Inferior parietal cortex (tissue), 1 donor: Measurements from ENCODE around the gene LINS1.

Experiments
- DNase-seq: peaks from one replicate; pipeline ENCODE4 v3.0.0-alpha.2; 2016; ENCODE audit errors: extremely low spot score

Gene LINS1, protein sequence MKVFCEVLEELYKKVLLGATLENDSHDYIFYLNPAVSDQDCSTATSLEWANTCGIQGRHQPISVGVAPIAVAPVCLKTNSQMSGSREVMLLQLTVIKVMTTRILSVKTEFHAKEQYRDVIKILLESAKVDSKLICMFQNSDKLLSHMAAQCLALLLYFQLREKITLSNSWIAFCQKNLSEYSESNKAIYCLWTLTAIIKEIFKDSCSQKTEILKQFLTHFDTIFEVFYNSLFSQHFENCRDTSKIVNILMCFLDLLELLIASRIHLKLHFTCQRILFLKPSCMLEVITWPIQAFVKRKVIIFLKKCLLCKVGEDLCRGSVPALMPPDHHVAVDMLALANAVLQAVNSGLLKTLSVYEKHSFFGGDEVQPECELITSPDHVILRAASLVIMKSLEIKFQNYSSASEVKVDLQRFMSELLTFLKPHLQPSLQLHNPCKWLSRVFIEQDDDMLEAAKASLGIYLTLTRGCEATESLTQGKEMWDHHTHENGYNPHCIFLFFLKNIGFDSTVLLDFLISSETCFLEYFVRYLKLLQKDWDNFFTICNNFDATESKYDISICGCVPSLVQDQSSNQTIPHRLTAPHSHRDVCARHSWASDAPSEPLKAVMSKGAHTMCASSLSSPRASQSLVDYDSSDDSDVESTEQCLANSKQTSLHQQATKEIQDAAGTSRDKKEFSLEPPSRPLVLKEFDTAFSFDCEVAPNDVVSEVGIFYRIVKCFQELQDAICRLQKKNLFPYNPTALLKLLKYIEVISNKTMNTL

DNA sequence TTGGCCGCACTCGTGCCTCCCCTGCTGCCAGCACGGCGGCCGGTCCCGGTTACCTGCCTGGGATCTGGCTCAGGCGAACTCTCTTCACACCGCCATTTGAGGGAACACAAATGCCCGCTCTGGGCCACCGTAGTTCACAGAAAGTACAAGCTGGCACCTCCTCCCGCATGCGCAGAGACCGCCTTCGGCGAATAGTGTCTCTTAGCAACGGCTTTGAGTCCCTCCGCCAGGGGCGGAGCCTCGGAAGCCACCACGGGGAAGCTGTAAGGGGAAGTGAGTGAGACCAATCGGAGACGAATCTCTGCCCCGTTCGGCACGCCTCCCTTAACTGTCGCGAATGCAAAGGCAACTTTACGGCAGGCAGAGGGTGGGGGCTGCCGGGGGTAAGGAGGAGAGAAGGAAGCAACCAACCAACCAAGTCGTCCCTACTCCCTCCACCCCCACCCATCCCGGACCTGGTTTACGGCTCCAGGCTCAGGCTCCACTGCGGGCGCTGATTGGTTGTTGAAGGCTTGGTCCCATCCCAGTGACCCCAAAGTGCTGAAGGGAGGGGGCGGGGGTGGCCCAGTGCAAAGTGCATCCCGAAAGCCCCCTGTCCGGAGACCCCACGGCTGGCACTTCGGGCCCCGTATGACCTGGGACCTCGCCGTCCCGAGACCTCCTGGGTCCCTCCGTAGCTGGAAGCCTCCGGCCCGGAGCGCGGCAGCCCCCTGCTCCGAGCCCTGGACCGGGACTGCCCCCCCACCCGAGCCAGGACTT lies at the start of gene LINS1, which contains the start of gene ASB7:
Gene LINS1, minus strand, starts transcription at position 121 of the 759 bp plus-strand sequence. CDS start 21,342 bp downstream, outside the sequence.
Gene ASB7, plus strand, starts transcription at position 526 of the 759 bp plus-strand sequence. CDS start 9,628 bp downstream, outside the sequence.
- DNase-seq, result peak; percentile 100

DNA sequence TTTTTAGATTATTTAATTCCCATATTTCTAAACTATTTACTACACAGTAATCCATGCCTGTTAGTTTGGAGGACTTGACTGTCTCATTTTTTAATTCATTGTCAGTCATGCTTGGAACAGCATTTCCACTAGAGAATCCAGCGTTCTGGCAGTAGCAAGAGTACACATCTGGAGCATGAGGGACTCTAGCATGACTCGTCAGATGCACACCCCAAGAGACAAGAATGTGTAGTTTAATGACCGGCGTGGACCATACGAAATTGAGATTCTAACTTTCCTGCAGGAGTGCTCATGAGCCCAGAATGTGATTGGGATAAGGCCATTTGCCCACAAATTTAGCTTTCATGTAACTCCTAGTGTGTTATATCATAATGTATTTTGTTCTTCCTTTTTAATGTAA lies 49.3 kb upstream of the LINS1 start:
- DNase-seq, result no peak

DNA sequence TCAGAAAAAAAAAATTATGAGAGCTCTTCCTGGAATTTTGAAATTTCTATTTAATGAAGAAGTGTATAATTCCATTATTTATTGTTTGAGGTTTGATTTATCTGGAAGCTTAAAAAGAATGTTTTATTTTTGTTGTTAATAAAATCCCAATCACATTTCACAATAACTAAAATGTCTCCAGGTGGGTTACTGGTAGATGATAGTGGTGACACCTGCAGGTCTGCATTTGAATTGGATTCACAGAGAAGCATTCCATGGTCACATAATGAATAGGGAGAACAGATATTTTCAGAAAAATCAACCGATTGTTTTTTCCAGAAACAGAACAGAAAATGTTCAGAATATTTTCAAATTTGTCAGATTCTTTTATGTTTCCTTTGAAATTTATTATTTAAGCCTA lies 48.7 kb upstream of the LINS1 start:
- DNase-seq, result no peak

GRCh38 chr15:100648951-100649350 lies 47.0 kb upstream of the LINS1 start:
- no peak for DNase-seq

DNA sequence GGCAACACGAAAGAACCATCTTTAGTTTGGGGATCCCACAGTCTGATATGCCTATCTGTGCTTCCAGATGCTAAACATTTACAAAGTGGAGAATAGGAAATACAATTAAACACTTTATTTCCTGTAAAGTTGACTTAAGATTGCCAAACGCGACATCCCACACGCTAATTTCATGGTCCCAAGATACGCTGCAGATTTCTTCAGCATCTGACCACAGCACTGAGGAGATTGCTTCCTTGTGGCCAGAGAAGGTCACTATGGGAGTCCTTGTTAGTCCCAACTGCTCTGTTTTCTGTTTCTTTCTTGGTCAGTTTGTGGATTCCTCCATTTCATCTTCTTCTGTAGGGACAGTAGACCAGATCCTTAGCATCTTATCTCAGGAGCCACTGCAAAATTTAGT lies 43.7 kb upstream of the LINS1 start:
- DNase-seq, result no peak

DNA sequence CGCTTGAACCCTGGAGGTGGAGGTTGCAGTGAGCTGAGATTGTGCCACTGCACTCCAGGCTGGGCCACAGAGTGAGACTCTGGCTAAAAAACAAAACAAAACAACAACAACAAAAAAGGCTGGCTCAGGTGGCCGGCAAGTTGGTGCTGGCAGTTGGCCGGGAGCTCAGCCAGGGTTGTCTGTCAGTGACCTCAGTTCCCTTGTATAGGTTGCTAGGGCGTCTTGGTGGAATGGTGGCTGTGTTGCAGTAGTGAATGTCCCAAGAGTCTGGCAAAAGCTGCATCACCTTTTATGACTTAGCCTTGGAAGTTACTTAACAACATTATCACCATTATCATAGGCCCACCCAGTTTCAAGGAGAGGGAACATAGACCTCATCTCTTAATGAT lies 41.0 kb upstream of the LINS1 start:
- no peak for DNase-seq

DNA sequence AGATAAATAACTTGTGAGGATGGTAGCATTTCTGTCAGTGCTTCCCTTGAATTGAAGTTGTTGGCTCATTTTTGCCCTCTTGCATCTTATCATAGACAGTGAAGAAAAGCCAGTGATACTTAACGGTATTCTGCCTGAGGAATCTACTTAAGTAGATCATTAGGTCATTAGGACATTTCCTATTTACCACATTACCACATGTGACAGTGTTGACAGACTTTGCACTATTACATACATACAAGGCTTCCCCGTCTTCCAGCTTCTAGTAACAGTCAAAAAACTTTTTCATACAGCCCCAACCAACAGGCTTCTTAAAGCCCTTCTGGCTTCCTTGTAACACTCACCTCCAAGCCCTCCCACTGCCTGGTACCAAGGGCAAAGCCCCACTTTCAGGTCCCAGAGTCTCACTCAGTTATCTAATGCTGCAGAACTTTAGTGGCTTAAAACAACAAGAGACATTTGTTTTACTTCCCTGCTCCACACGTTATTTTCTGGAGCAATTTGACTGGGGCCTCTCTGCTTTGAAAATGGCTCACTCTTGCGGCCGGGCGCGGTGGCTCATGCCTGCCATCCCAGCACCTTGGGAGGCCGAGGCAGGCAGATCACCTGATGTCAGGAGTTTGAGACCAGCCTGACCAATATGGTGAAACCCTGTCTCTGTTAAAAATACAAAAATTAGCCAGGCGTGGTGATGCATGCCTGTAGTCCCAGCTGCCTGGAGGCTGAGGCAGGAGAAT lies 40.4 kb upstream of the LINS1 start:
- DNase-seq, result no peak

- DNase-seq, result no peak
Measured at GRCh38 chr15:100638177-100638730, 36.3 kb upstream of the LINS1 start.

GRCh38 chr15:100635406-100636071 lies 33.6 kb upstream of the LINS1 start:
- DNase-seq, result no peak

DNA sequence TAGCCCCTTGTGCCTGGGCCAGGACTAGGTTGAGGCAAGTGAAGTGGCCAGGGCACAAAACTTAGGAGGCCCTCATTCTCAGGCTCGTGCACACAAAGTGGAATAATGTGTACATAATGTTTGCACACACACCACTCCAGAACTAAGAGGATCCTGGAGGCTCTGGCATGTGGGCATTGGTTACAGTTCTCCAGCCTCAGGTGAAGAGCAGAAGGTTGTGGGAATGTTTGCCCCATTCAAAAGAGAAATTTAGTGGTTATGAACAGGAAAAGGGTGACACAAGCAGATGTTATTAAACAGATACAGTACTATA lies 31.7 kb upstream of the LINS1 start:
- DNase-seq, result no peak

- no peak for DNase-seq
Measured at GRCh38 chr15:100631831-100632230, 29.8 kb upstream of the LINS1 start.

GRCh38 chr15:100628746-100629145 lies 26.8 kb upstream of the LINS1 start:
- DNase-seq, result no peak

DNA sequence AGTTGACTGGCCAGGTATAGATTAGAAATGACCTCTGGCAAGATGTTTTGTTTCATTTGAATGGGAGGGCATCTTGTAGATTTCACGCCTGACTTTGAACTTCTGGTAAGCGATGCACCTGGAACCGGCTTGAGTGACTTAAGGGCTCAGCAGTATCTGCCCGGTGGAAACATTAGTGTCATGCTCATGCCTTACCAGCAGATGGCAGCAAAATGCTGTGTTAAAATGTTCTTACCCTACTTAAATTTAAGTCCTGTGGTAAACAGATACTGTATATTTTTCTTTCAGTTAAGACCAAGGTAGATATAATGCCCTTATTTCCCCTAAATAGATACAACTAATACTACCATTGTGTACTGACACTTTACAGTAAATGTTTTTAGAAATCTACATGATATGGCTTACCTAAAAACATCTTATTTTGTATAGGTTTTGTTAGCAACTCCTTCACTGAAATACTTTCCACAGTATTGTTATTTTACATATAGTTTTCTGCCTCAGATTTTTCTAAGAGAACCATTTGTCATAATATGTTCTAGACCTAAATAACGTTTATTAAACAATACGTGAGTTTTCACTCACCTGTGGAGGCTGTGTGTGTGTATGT lies 25.9 kb upstream of the LINS1 start:
- peak; percentile 92 for DNase-seq

GRCh38 chr15:100623301-100623700 lies 21.3 kb upstream of the LINS1 start:
- no peak for DNase-seq

- no peak for DNase-seq
Measured at GRCh38 chr15:100616700-100617099, 14.7 kb upstream of the LINS1 start.

GRCh38 chr15:100615801-100616200 lies 13.8 kb upstream of the LINS1 start:
- no peak for DNase-seq

DNA sequence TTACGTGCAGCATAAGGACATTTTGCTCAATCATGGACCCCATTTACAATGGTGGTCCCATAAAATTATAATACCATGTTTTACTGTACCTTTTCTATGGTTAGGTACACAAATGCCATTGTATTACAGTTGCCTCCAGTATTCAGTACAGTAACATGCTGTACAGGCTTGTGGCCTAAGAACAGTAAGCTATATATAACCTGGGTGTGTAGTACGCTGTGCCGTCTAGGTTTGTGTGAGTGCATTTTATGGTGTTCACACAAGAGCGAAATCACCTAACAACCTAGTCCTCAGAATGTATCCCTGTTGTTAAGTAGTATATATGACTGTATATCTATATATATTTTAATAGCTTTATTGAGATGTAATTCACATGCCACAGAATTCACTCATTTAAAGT lies 12.9 kb upstream of the LINS1 start:
- DNase-seq, result no peak

DNA sequence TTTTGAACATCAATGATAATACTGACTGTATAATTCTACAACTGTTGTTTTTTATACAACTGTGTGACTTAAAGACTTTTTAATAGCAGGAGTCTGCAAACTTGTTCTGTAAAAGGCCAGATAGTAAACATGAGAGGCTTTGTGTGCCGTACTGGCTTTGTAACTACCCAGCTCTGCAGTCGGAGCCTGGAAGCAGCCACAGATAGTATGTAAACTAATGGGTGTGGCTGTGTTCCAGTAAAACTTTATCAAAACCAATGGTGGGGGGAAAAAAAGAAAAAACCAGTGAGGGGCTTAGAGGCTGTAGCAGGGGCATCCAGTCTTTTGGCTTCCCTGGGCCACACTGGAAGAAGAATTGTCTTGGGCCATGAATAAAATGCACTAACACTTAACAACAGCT lies 12.4 kb upstream of the LINS1 start:
- no peak for DNase-seq

DNA sequence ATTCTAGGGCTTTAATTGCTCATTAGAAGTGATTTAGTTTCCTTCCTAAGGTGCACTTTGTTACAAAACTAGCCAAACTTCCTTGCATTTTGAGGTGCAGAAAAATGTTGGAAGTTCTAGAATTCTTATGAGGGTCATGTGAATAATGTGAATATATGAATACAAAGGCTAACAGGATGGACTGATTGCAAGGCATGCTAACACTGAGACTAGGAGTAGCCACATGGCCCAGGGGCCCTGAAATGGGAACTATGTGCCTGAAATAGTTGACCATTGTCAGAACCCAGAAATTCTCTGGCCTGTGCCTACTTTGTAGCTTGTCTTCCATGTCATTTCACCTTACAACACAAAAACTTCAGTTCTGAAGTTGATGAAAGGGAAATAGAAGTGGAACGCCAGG lies 11.2 kb upstream of the LINS1 start:
- no peak for DNase-seq

GRCh38 chr15:100612539-100612938 lies 10.6 kb upstream of the LINS1 start:
- no peak for DNase-seq
